Renal cortex interstitium (tissue), 11 donors: ENCODE measurements around the gene CD22. TPM values are rescaled to one million over a fixed set of nuclear protein-coding genes. Genes with fewer than 3 reads are reported as not detected.

Source experiments
- DNase-seq, 11 donors: peaks; one replicate each; pipeline ENCODE4 v3.0.0-alpha.2; 2013; ENCODE audit warnings: low read depth in 9 of 11, low spot score in 4 of 11; ENCODE audit errors: extremely low read depth in 1 of 11
- polyA plus RNA-seq, 3 donors: library from polyadenylated mRNA; unstranded; fragments of 120-200 nt; gene quantifications; one replicate each; pipeline ENCODE4 v1.2.1, GENCODE V29; 2013; ENCODE audit not compliant: insufficient read length in 3 of 3

The CD22 gene
- polyA plus RNA-seq, 3 donors, result 10.7 to 16.5 (median 12.5) TPM

- no peak for DNase-seq
Observed at GRCh38 chr19:35331551-35332214, 2.7 kb downstream of the CD22 start.

GRCh38 chr19:35332817-35333216 is 3.8 kb downstream of the CD22 start:
- no peak for DNase-seq

- DNase-seq, result no peak
Observed at GRCh38 chr19:35334144-35334753, 5.3 kb downstream of the CD22 start.

GRCh38 chr19:35336166-35336955 is 7.4 kb downstream of the CD22 start:
- no peak for DNase-seq

- no peak for DNase-seq
Observed at GRCh38 chr19:35337097-35337983, 8.4 kb downstream of the CD22 start.

- no peak for DNase-seq
Observed at GRCh38 chr19:35337984-35338296, 9.0 kb downstream of the CD22 start.

GRCh38 chr19:35340431-35340830 is 11.4 kb downstream of the CD22 start:
- DNase-seq, result no peak

- DNase-seq, result no peak
Observed at GRCh38 chr19:35341006-35341405, 12.0 kb downstream of the CD22 start.

GRCh38 chr19:35341565-35342225 is 12.7 kb downstream of the CD22 start:
- no peak for DNase-seq

- DNase-seq, result no peak
Observed at GRCh38 chr19:35342430-35342829, 13.4 kb downstream of the CD22 start.

- DNase-seq, result no peak
Observed at GRCh38 chr19:35344511-35345031, 15.6 kb downstream of the CD22 start.

GRCh38 chr19:35345671-35346111 is 16.7 kb downstream of the CD22 start:
- no peak for DNase-seq

- no peak for DNase-seq
Observed at GRCh38 chr19:35346193-35347052, 17.4 kb downstream of the CD22 start.

GRCh38 chr19:35347171-35347929 is 18.4 kb downstream of the CD22 start, which contains the start of gene FFAR1:
Gene FFAR1 (plus strand): TSS chr19:35347902. CDS start chr19:35351552, 3,650 bp downstream.
- no peak for DNase-seq

GRCh38 chr19:35347930-35348298 is 18.9 kb downstream of the CD22 start:
- no peak for DNase-seq

GRCh38 chr19:35348911-35349611 is 20.1 kb downstream of the CD22 start:
- DNase-seq, result no peak
